GM12878 (cell line): Measurements from ENCODE around the gene VPS18. TPM values are rescaled to one million over a fixed set of nuclear protein-coding genes. Genes with fewer than 3 reads are reported as not detected.

Source experiments
- ATAC-seq: fragments of 200-7000 bp; cut with Tn5 transposase; 3 replicates; pipeline ENCODE4 v1.9.1; 2020; ENCODE audit warnings: mild to moderate bottlenecking, moderate library complexity
- BruUV-seq: library from RNA; stranded (reverse); fragments of 400-500 nt; replicated peaks from 2 replicates; lab custom pipeline; 2021; lab: Mats Ljungman, UMichigan
- CTCF ChIA-PET: fragments of 300-600 bp; sonication (Branson Sonifier 250); formaldehyde crosslinking; extraction: SDS; loops from one replicate; lab custom pipeline; 2021; ENCODE audit warnings: inconsistent platforms; lab: Yijun Ruan, JAX
- POLR2A ChIA-PET: fragments of 350-600 bp; formaldehyde crosslinking; extraction: SDS; loops from one replicate; lab custom pipeline; 2021; ENCODE audit warnings: inconsistent platforms; lab: Charles Lee
- RAD21 ChIA-PET: fragments of 300-600 bp; sonication (Branson Sonifier 250); formaldehyde crosslinking; loops from one replicate; lab custom pipeline; 2023; ENCODE audit warnings: antibody characterized with exemption; ENCODE audit not compliant: unreplicated experiment; lab: Charles Lee
- SMC1A ChIA-PET: fragments of 300-600 bp; sonication (Branson Sonifier 250); formaldehyde crosslinking; loops from one replicate; lab custom pipeline; 2023; ENCODE audit not compliant: unreplicated experiment, uncharacterized antibody; lab: Charles Lee
- DNase-seq: peaks from one replicate; pipeline ENCODE4 v3.0.0-alpha.2; 2011; ENCODE audit warnings: low read depth, low spot score
- FAIRE-seq: peaks from 3 replicates; lab custom pipeline; 2011; peaks lifted over from hg19 to GRCh38; lab: Jason Lieb, UNC
- H2AFZ ChIP-seq: 2 replicates; pipeline ENCODE4 v1.6.0; 2011; ENCODE audit warnings: low read depth, low read length, control low read depth; ENCODE audit not compliant: control insufficient read depth
- H3K27ac ChIP-seq: 2 replicates; pipeline ENCODE4 v1.5.1; 2011; ENCODE audit warnings: control low read depth; ENCODE audit not compliant: control insufficient read depth, insufficient read depth
- H3K27me3 ChIP-seq, 2 experiments: replicated peaks in 1 of 2; 2 replicates each; pipeline versions ENCODE4 v1.6.0 to v1.6.1; 2011; ENCODE audit warnings: low read length in 1 of 2; ENCODE audit not compliant: control insufficient read depth in 2 of 2, insufficient read depth in 2 of 2
- H3K36me3 ChIP-seq, 2 experiments: 2 replicates each; pipeline ENCODE4 v1.5.1; 2011; ENCODE audit warnings: low read length in 1 of 2; ENCODE audit not compliant: control insufficient read depth in 2 of 2, insufficient read depth in 2 of 2
- H3K4me1 ChIP-seq: 2 replicates; pipeline ENCODE4 v1.6.1; 2011; ENCODE audit warnings: mild to moderate bottlenecking, low read length, moderate library complexity, mixed read lengths; ENCODE audit not compliant: control insufficient read depth, insufficient read depth
- H3K4me2 ChIP-seq: 2 replicates; pipeline ENCODE4 v1.6.0; 2011; ENCODE audit warnings: control low read depth; ENCODE audit not compliant: control insufficient read depth, insufficient read depth
- H3K4me3 ChIP-seq: fragments of 200-600 bp; sonication (generic); 2 replicates; pipeline ENCODE4 v1.5.1; 2016
- H3K79me2 ChIP-seq: 2 replicates; pipeline ENCODE4 v1.6.0; 2011; ENCODE audit warnings: low read length; ENCODE audit not compliant: control insufficient read depth, insufficient read depth
- H3K9ac ChIP-seq: 2 replicates; pipeline ENCODE4 v1.8.0; 2011; ENCODE audit warnings: low read length, control low read depth, mixed read lengths; ENCODE audit not compliant: control insufficient read depth, insufficient read depth
- H3K9me3 ChIP-seq: replicated peaks from 3 replicates; pipeline ENCODE4 v1.5.1; 2011; ENCODE audit warnings: mild to moderate bottlenecking, low read length; ENCODE audit not compliant: control insufficient read depth, insufficient read depth
- H4K20me1 ChIP-seq: 2 replicates; pipeline ENCODE4 v1.6.0; 2011; ENCODE audit not compliant: control insufficient read depth, insufficient read depth
- ATF7 ChIP-seq: fragments of 450-650 bp; IDR thresholded peaks from 2 replicates; pipeline ENCODE4 v1.6.1; 2016; ENCODE audit warnings: low read depth, mild to moderate bottlenecking
- BCLAF1 ChIP-seq: fragments of 450-650 bp; IDR thresholded peaks from 2 replicates; pipeline ENCODE4 v1.6.1; 2017; ENCODE audit warnings: antibody characterized with exemption, mild to moderate bottlenecking, moderate library complexity
- CREM ChIP-seq: IDR thresholded peaks from 2 replicates; pipeline ENCODE4 v1.6.1; 2014; ENCODE audit warnings: antibody characterized with exemption, low read depth
- CUX1 ChIP-seq: IDR thresholded peaks from 2 replicates; pipeline ENCODE4 v1.6.1; 2012; ENCODE audit warnings: improper control_type of control experiment, low read depth, low read length; ENCODE audit not compliant: insufficient replicate concordance
- EED ChIP-seq: sonication (generic); IDR thresholded peaks from 2 replicates; pipeline ENCODE4 v1.6.1; 2016; ENCODE audit warnings: antibody characterized with exemption, low read depth
- ELK1 ChIP-seq: IDR thresholded peaks from 2 replicates; pipeline ENCODE4 v1.6.1; 2012; ENCODE audit warnings: low read depth, low read length, improper control_type of control experiment
- FOXM1 ChIP-seq: IDR thresholded peaks from 2 replicates; pipeline ENCODE4 v1.6.1; 2012; ENCODE audit warnings: low read depth, mild to moderate bottlenecking, inconsistent platforms, low read length, moderate library complexity
- PRDM15 ChIP-seq: fragments of 450-650 bp; formaldehyde crosslinking; IDR thresholded peaks from 2 replicates; pipeline ENCODE4 v1.4.0; 2020; ENCODE audit warnings: mild to moderate bottlenecking, moderate library complexity
- SMARCA5 ChIP-seq: fragments of 450-650 bp; IDR thresholded peaks from 2 replicates; pipeline ENCODE4 v1.6.1; 2017; ENCODE audit warnings: mild to moderate bottlenecking
- YY1 ChIP-seq: IDR thresholded peaks from 2 replicates; pipeline ENCODE4 v1.6.1; 2011; ENCODE audit warnings: low read depth, mild to moderate bottlenecking, low read length
- in situ Hi-C: fragments of 300-500 bp; cut with MboI; formaldehyde crosslinking; loops from 9 replicates; pipeline ENCODE4 v1.14.3; 2018; ENCODE audit warnings: mixed read lengths
- intact Hi-C: fragments of 100-400 bp; cut with micrococcal nuclease; formaldehyde crosslinking; loops from one replicate; pipeline ENCODE4 v1.14.2; 2022; ENCODE audit not compliant: unreplicated experiment
- polyA plus RNA-seq, 11 experiments: library from polyadenylated mRNA; depleted of rRNA in 4 of 11; unstranded in 6 of 11; stranded (reverse) in 5 of 11; fragments of >200 nt; fragmentation: Nextera tagmentation in 4 of 11; fragmentation: Illumina TruSeq in 1 of 11; extraction: Ambion mirVana in 4 of 11; extraction: Trizol in 1 of 11; gene quantifications; 1 replicate in 1 of 11; 2 replicates in 10 of 11; pipeline versions ENCODE4 v1.2.1 to v1.2.3, GENCODE V29; 2011 to 2016; ENCODE audit warnings: inconsistent platforms in 2 of 11, missing spikeins in 2 of 11, low read depth in 1 of 11
- total RNA-seq, 4 experiments: library from RNA; depleted of rRNA in 3 of 4; stranded (reverse); fragments of >200 nt in 3 of 4; fragmentation: Illumina TruSeq in 1 of 4; extraction: Trizol in 1 of 4; gene quantifications; 2 replicates each; pipeline versions ENCODE4 v1.2.1 to v1.2.3, GENCODE V29; 2013 to 2021

VPS18 gene
- total and polyA plus RNA-seq, 10 of the 15 experiments (the other 5 are each of a cell fraction or from before 2014, with no cell fraction given) = 0.71 to 20.4 (median 10.6) TPM

GRCh38 chr15:40889112-40889511 is 5.1 kb upstream of the VPS18 start:
- no peak for DNase-seq
- H3K36me3 ChIP-seq = no peaks in the 10 kb centered on the region
- H3K27ac ChIP-seq = no peak overlapping the region
- FAIRE-seq = no peak
- H3K4me3 ChIP-seq = no peak overlapping the region
- no peak for ATAC-seq
- intact Hi-C loops (no loop called here), in situ Hi-C loops (no loop called here)
- no peaks in the 10 kb centered on the region for H4K20me1 ChIP-seq
- H3K4me2 ChIP-seq = no peak overlapping the region
- no peak overlapping the region for H3K9ac ChIP-seq
- no peaks in the 10 kb centered on the region for H3K79me2 ChIP-seq
- SMC1A ChIA-PET = interaction anchor here (2.3 to 13.4 kb wide), 2 partner anchors 14 to 37 kb away, joined by 8 to 454 read pairs; partner anchors contain the start of gene RHOV
- BruUV-seq = no TSS peak
- no peak overlapping the region for H2AFZ ChIP-seq
- CTCF ChIA-PET = interaction anchor here (1.4 to 4.8 kb wide), 2 partner anchors 16 to 44 kb away, joined by 5 to 37 read pairs; partner anchors contain the start of gene SPINT1
- peaks cover 20% of the 10 kb centered on the region for H3K4me1 ChIP-seq
- POLR2A ChIA-PET = interaction anchor here (4.9 to 5.7 kb wide), 2 partner anchors 9 to 17 kb away, joined by 111 to 220 read pairs; partner anchors contain the start of gene RHOV
- no peaks in the 10 kb centered on the region for H3K27me3 ChIP-seq
- no peaks in the 10 kb centered on the region for H3K9me3 ChIP-seq
- RAD21 ChIA-PET = interaction anchor here (14.9 kb wide), 1 partner anchor 13 kb away, joined by 551 read pairs; the partner anchor contains the start of gene RHOV
- TF ChIP-seq ELK1 (no peak), ATF7 (no peak), CUX1 (no peak), CREM (no peak), YY1 (no peak), FOXM1 (no peak), EED (no peak), PRDM15 (no peak), SMARCA5 (no peak), BCLAF1 (no peak)
